Measurements from ENCODE around the gene UMODL1.

Gene UMODL1

GRCh38 chr21:42040411-42041180 lies 30.5 kb upstream of the UMODL1 start:
- DNase-seq, result no peak

- DNase-seq, result no peak
Measured at GRCh38 chr21:42041246-42041645, 29.9 kb upstream of the UMODL1 start.

GRCh38 chr21:42041711-42042110 lies 29.4 kb upstream of the UMODL1 start:
- no peak for DNase-seq

- no peak for DNase-seq
Measured at GRCh38 chr21:42042651-42043050, 28.5 kb upstream of the UMODL1 start.

- no peak for DNase-seq
Measured at GRCh38 chr21:42043201-42043895, 27.8 kb upstream of the UMODL1 start.

GRCh38 chr21:42043961-42044360 lies 27.2 kb upstream of the UMODL1 start:
- DNase-seq, result no peak

- DNase-seq, result no peak
Measured at GRCh38 chr21:42044871-42045495, 26.1 kb upstream of the UMODL1 start.

GRCh38 chr21:42047821-42048613 lies 23.1 kb upstream of the UMODL1 start:
- DNase-seq, result no peak

GRCh38 chr21:42048870-42049577 lies 22.1 kb upstream of the UMODL1 start:
- no peak for DNase-seq

- DNase-seq, result no peak
Measured at GRCh38 chr21:42049578-42050430, 21.3 kb upstream of the UMODL1 start.

- DNase-seq, result no peak
Measured at GRCh38 chr21:42051788-42052187, 19.3 kb upstream of the UMODL1 start.

- DNase-seq, result no peak
Measured at GRCh38 chr21:42055425-42055824, 15.7 kb upstream of the UMODL1 start.

- no peak for DNase-seq
Measured at GRCh38 chr21:42056468-42056867, 14.6 kb upstream of the UMODL1 start.

GRCh38 chr21:42056996-42057689 lies 14.0 kb upstream of the UMODL1 start:
- DNase-seq, result no peak

- no peak for DNase-seq
Measured at GRCh38 chr21:42057851-42058437, 13.2 kb upstream of the UMODL1 start.

- no peak for DNase-seq
Measured at GRCh38 chr21:42058631-42059111, 12.4 kb upstream of the UMODL1 start.

- DNase-seq, result no peak
Measured at GRCh38 chr21:42059141-42059540, 12.0 kb upstream of the UMODL1 start.

- DNase-seq, result no peak
Measured at GRCh38 chr21:42059721-42060120, 11.4 kb upstream of the UMODL1 start.

GRCh38 chr21:42060166-42060565 lies 11.0 kb upstream of the UMODL1 start:
- DNase-seq, result no peak
